GM12874 (cell line): ENCODE measurements around the gene NCCRP1.

ENCODE experiments used
- CTCF ChIP-seq: IDR thresholded peaks from 2 replicates; pipeline ENCODE4 v1.5.1; 2011; ENCODE audit warnings: low read depth, mild to moderate bottlenecking, control low read depth, low read length, moderate library complexity; ENCODE audit not compliant: insufficient read depth

Gene NCCRP1

GRCh38 chr19:39187552-39187943 lies 9.2 kb upstream of the NCCRP1 start:
- no peak for TF ChIP-seq CTCF

DNA sequence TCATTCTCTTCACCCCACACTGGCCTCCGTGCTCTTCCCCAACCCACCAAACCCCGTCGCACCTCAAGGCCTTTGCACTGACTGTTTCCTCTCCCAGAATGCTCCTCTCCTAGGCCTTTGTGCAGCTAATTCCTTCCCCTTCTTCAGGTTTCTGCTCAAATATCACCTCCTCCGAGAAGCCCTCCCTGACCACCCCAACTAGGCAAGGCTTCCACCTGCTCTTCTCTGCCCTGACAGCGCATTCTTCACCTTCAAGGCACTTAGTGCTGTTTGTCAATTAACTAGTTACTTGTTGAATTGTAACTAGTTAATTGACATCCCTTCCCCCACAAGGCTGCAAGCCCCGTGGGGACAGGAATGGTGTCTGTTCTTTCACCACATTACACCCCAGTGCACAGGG lies 7.8 kb upstream of the NCCRP1 start:
- no peak for TF ChIP-seq CTCF

DNA sequence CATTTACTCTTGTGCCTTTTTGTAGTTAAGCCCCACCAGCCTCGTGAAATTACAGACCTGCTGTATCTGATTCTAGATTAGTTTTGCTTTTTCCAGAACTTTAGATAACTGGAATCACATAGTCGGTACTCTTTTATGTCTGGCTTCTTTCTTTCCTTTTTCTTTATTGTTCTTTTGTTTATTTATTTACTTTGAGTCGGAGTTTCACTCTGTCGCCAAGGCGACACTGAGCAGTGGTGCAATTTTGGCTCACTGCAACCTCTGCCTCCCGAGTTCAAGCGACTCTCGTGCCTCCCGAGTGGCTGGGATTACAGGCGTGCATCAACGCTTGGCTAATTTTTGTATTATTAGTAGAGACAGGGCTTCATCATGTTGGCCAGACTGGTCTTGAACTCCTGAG lies 6.0 kb upstream of the NCCRP1 start:
- TF ChIP-seq CTCF, result no peak

GRCh38 chr19:39192846-39193245 lies 3.9 kb upstream of the NCCRP1 start:
- no peak for TF ChIP-seq CTCF

DNA sequence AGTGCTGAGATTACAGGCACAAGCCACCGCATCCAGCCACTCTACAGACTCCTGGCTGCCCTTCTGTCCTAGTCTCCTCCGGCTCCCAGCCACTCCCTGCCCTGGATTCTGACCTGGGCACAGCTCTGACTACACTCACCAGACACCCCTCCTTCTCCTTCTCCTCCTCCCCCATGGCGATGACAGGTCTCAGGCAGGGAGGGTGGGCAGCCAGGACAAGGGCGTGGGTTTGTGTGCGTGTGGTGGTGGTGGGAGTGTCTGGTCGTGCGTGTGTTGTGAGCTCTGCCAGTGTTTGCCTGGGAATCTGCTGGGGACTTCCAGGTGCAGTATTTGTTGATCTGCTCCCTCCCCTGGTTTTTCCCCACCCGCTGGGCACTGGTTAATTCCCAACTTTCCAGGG lies 3.0 kb upstream of the NCCRP1 start:
- TF ChIP-seq CTCF, result no peak

- TF ChIP-seq CTCF, result no peak
Observed at GRCh38 chr19:39194832-39195542, 1.8 kb upstream of the NCCRP1 start.

GRCh38 chr19:39195755-39196154 lies 1.0 kb upstream of the NCCRP1 start:
- TF ChIP-seq CTCF, result no peak
